B cell (primary cell): ENCODE data around the gene STEAP1. TPM values are rescaled to one million over a fixed set of nuclear protein-coding genes. Genes with fewer than 3 reads are reported as not detected.

Experiments
- ATAC-seq: fragments of 200-7000 bp; cut with Tn5 transposase; one replicate; pipeline ENCODE4 v1.10.0; 2021; ENCODE audit warnings: low read depth, mild to moderate bottlenecking, moderate number of reproducible peaks, moderate library complexity
- CTCF ChIA-PET: fragments of 350-600 bp; sonication (Branson Sonifier 250); formaldehyde crosslinking; loops from one replicate; lab custom pipeline; 2021; ENCODE audit warnings: antibody characterized with exemption, inconsistent platforms; lab: Charles Lee
- POLR2A ChIA-PET: fragments of 350-600 bp; sonication (Branson Sonifier 250); formaldehyde crosslinking; loops from one replicate; lab custom pipeline; 2021; ENCODE audit warnings: antibody characterized with exemption; lab: Charles Lee
- DNase-seq: peaks from one replicate; pipeline ENCODE4 v3.0.0; 2013
- H2AFZ ChIP-seq: 2 replicates; pipeline ENCODE4 v1.6.1; 2012; ENCODE audit warnings: mild to moderate bottlenecking, low read depth, low read length; ENCODE audit not compliant: insufficient read depth, poor library complexity, severe bottlenecking
- H3K27ac ChIP-seq, 2 donors: 1 replicate in 1 of 2; 2 replicates in 1 of 2; pipeline ENCODE4 v1.5.1; 2012 to 2013; ENCODE audit warnings: low read length in 2 of 2, mild to moderate bottlenecking in 2 of 2, moderate library complexity in 1 of 2
- H3K27me3 ChIP-seq, 4 experiments: fragments of 200-600 bp in 1 of 4; sonication (generic) in 1 of 4; replicated peaks in 1 of 4; 1 replicate in 2 of 4; 2 replicates in 2 of 4; pipeline versions ENCODE4 v1.6.1 to v1.7.0; 2013 to 2016; ENCODE audit warnings: low read length in 3 of 4, mild to moderate bottlenecking in 2 of 4, mixed read lengths in 1 of 4, moderate library complexity in 1 of 4; ENCODE audit not compliant: insufficient read depth in 4 of 4, control insufficient read depth in 3 of 4; ENCODE audit errors: control extremely low read depth in 1 of 4
- H3K36me3 ChIP-seq, 2 experiments: replicated peaks in 1 of 2; 1 replicate in 1 of 2; 2 replicates in 1 of 2; pipeline versions ENCODE4 v1.6.1 to v1.7.1; 2013; ENCODE audit warnings: low read length in 1 of 2; ENCODE audit not compliant: insufficient read depth in 2 of 2, control insufficient read depth in 1 of 2; ENCODE audit errors: control extremely low read depth in 1 of 2, extremely low read depth in 1 of 2
- H3K4me1 ChIP-seq, 2 donors: fragments of 200-600 bp in 1 of 2; sonication (generic) in 1 of 2; 1 replicate in 1 of 2; 2 replicates in 1 of 2; pipeline versions ENCODE4 v1.5.1 to v1.6.1; 2013 to 2017; ENCODE audit warnings: low read length in 2 of 2; ENCODE audit not compliant: control insufficient read depth in 2 of 2, insufficient read depth in 2 of 2
- H3K4me2 ChIP-seq: replicated peaks from 2 replicates; pipeline ENCODE3; 2012; ENCODE audit warnings: mild to moderate bottlenecking, low read depth, low read length; ENCODE audit not compliant: poor library complexity, severe bottlenecking
- H3K4me3 ChIP-seq, 5 experiments: fragments of 200-600 bp in 1 of 5; sonication (generic) in 1 of 5; 1 replicate in 3 of 5; 2 replicates in 2 of 5; pipeline versions ENCODE4 v1.5.1 to v1.7.0; 2011 to 2016; ENCODE audit warnings: low read length in 4 of 5, mild to moderate bottlenecking in 4 of 5, low read depth in 2 of 5, control low read depth in 1 of 5, moderate library complexity in 1 of 5; ENCODE audit not compliant: insufficient read depth in 1 of 5; ENCODE audit errors: control extremely low read depth in 1 of 5, extremely low read depth in 1 of 5
- H3K79me2 ChIP-seq: fragments of 200-600 bp; sonication (generic); one replicate; pipeline ENCODE4 v1.6.0; 2016; ENCODE audit warnings: low read length; ENCODE audit not compliant: control insufficient read depth, insufficient read depth
- H3K9ac ChIP-seq: fragments of 200-600 bp; sonication (generic); 2 replicates; pipeline ENCODE4 v1.6.1; 2017; ENCODE audit warnings: mild to moderate bottlenecking, low read length, moderate library complexity
- H3K9me3 ChIP-seq, 3 donors: one replicate each; pipeline versions ENCODE4 v1.6.1 to v1.7.1; 2013; ENCODE audit warnings: low read length in 2 of 3; ENCODE audit not compliant: control insufficient read depth in 2 of 3, insufficient read depth in 1 of 3; ENCODE audit errors: control extremely low read depth in 1 of 3
- H4K20me1 ChIP-seq: 2 replicates; pipeline ENCODE4 v1.6.0; 2012; ENCODE audit warnings: mild to moderate bottlenecking, low read length; ENCODE audit not compliant: insufficient read depth, control insufficient read depth, poor library complexity, severe bottlenecking
- H3K27ac Mint-ChIP-seq: one replicate; pipeline ENCODE4 v1.8.0; 2021; ENCODE audit warnings: mixed read lengths
- H3K27me3 Mint-ChIP-seq: one replicate; pipeline ENCODE4 v1.8.0; 2021; ENCODE audit warnings: mixed read lengths
- H3K4me1 Mint-ChIP-seq: one replicate; pipeline ENCODE4 v1.8.0; 2021; ENCODE audit warnings: mixed read lengths
- H3K4me3 Mint-ChIP-seq: one replicate; pipeline ENCODE4 v1.8.0; 2021; ENCODE audit warnings: mixed read lengths
- H3K9me3 Mint-ChIP-seq: one replicate; pipeline ENCODE4 v1.8.0; 2022; ENCODE audit warnings: mixed read lengths; ENCODE audit not compliant: insufficient read depth
- EZH2 ChIP-seq: IDR thresholded peaks from 2 replicates; pipeline ENCODE4 v1.6.1; 2012; ENCODE audit warnings: borderline replicate concordance, low read depth, mild to moderate bottlenecking, moderate library complexity, low read length; ENCODE audit not compliant: insufficient read depth, poor library complexity, severe bottlenecking
- WGBS: methylation state at CpG from one replicate; pipeline ENCODE4 v1.1.5; 2013; ENCODE audit warnings: missing lambda C conversion rate; ENCODE audit not compliant: insufficient coverage; 5-methylcytosine and 5-hydroxymethylcytosine counted together
- intact Hi-C: fragments of 100-400 bp; cut with micrococcal nuclease; formaldehyde crosslinking; loops from one replicate; pipeline ENCODE4 v1.10.0; 2022
- polyA plus RNA-seq: library from polyadenylated mRNA; depleted of rRNA; stranded (reverse); fragments of >200 nt; gene quantifications from 2 replicates; pipeline ENCODE4 v1.2.3, GENCODE V29; 2012
- total RNA-seq, 2 donors: library from RNA; stranded (reverse); fragments of 120-200 nt in 1 of 2; gene quantifications; 1 replicate in 1 of 2; 2 replicates in 1 of 2; pipeline versions ENCODE4 v1.2.3 to v1.2.4, GENCODE V29; 2013 to 2022
- TF ChIP-seq, protein P1 (sequence below): fragments of 200-600 bp; IDR thresholded peaks from one replicate; pipeline ENCODE4 v1.8.0; 2022; ENCODE audit warnings: antibody characterized with exemption, mild to moderate bottlenecking

STEAP1 gene
- total and polyA plus RNA-seq, 2 donors (not counting 1 experiment from before 2014, with no cell fraction given): not detected

GRCh38 chr7:90190995-90191394, 36.7 kb downstream of the STEAP1 start:
- Mint-ChIP-seq H3K4me3 (no peak overlapping the region), H3K27ac (no peak overlapping the region), H3K9me3 (peaks cover 11% of the 10 kb centered on the region), H3K4me1 (peaks cover 3% of the 10 kb centered on the region), H3K27me3 (no peaks in the 10 kb centered on the region)
- no peak for DNase-seq
- TF ChIP-seq, protein P1, sequence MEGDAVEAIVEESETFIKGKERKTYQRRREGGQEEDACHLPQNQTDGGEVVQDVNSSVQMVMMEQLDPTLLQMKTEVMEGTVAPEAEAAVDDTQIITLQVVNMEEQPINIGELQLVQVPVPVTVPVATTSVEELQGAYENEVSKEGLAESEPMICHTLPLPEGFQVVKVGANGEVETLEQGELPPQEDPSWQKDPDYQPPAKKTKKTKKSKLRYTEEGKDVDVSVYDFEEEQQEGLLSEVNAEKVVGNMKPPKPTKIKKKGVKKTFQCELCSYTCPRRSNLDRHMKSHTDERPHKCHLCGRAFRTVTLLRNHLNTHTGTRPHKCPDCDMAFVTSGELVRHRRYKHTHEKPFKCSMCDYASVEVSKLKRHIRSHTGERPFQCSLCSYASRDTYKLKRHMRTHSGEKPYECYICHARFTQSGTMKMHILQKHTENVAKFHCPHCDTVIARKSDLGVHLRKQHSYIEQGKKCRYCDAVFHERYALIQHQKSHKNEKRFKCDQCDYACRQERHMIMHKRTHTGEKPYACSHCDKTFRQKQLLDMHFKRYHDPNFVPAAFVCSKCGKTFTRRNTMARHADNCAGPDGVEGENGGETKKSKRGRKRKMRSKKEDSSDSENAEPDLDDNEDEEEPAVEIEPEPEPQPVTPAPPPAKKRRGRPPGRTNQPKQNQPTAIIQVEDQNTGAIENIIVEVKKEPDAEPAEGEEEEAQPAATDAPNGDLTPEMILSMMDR: no peak
- no peak for TF ChIP-seq EZH2
- Histone ChIP-seq H3K79me2 (no peaks in the 10 kb centered on the region), H3K36me3 (no peaks in the 10 kb centered on the region), H3K4me1 (no peaks in the 10 kb centered on the region), H3K9me3 (peaks cover 1 to 12% (median 4%) of the 10 kb centered on the region in 3 donors), H3K9ac (no peak overlapping the region), H2AFZ (no peak overlapping the region), H4K20me1 (no peaks in the 10 kb centered on the region), H3K4me3 (no peak overlapping the region), H3K4me2 (no peak overlapping the region), H3K27ac (no peak overlapping the region), H3K27me3 (no peaks in the 10 kb centered on the region)
- intact Hi-C loops: no loop called here
- ATAC-seq: no peak
- CTCF ChIA-PET: no interaction called here
- POLR2A ChIA-PET: no interaction called here

DNA sequence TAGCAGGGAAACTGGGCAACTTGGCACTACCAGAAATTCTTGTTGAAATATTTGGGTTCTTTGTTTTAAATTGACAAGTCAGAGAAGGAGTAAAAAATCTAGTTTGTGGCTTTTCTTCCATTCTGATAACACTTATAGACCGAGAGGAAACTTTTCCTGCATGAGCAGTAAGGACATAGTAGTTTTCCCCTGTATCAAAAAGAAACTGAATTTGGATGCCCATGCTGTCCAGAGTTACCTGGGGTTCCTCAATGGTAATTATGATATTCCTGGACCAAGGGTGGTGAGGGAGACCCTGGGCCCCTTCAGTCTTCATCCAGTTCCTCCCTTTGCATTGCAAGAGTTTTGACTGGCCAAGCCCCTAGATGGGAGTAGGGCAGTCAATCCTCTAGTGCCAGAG, 37.4 kb downstream of the STEAP1 start:
- no peak for TF ChIP-seq EZH2
- TF ChIP-seq, protein P1: no peak
- Histone ChIP-seq H3K4me3 (no peak overlapping the region), H3K36me3 (no peaks in the 10 kb centered on the region), H3K9ac (no peak overlapping the region), H3K4me1 (no peaks in the 10 kb centered on the region), H4K20me1 (no peaks in the 10 kb centered on the region), H3K9me3 (peaks cover 1 to 12% (median 4%) of the 10 kb centered on the region in 3 donors), H3K79me2 (no peaks in the 10 kb centered on the region), H2AFZ (no peak overlapping the region), H3K27me3 (peaks cover 0 to 2% (median 0%) of the 10 kb centered on the region in 4 experiments), H3K4me2 (no peak overlapping the region), H3K27ac (no peak overlapping the region)
- Mint-ChIP-seq H3K4me3 (no peak overlapping the region), H3K27ac (no peak overlapping the region), H3K27me3 (no peaks in the 10 kb centered on the region), H3K9me3 (peaks cover 11% of the 10 kb centered on the region), H3K4me1 (peaks cover 3% of the 10 kb centered on the region)
- ChIA-PET POLR2A (no interaction called here), CTCF (no interaction called here)
- DNase-seq (no peak), ATAC-seq (no peak)
- intact Hi-C loops: no loop called here
- WGBS: no CpG with 5 or more reads among the region's 1 CpG
